Hepatocyte (in vitro differentiated cells): Measurements from ENCODE around the gene C5orf58. TPM values are rescaled to one million over a fixed set of nuclear protein-coding genes. Genes with fewer than 3 reads are reported as not detected.

Experiments
- DNase-seq: peaks from one replicate; pipeline ENCODE4 v3.0.0-alpha.2; 2016; ENCODE audit warnings: low spot score
- H2AFZ ChIP-seq: fragments of 200-600 bp; sonication (generic); 2 replicates; pipeline ENCODE4 v1.6.0; 2016; ENCODE audit warnings: antibody characterized with exemption, mild to moderate bottlenecking
- H3K27ac ChIP-seq: fragments of 200-600 bp; sonication (generic); 2 replicates; pipeline ENCODE4 v1.5.1; 2016; ENCODE audit warnings: mild to moderate bottlenecking
- H3K27me3 ChIP-seq: fragments of 200-600 bp; sonication (generic); 2 replicates; pipeline ENCODE4 v1.6.1; 2016
- H3K36me3 ChIP-seq: fragments of 200-600 bp; sonication (generic); replicated peaks from 2 replicates; pipeline ENCODE4 v1.5.1; 2016; ENCODE audit warnings: low read depth; ENCODE audit not compliant: insufficient read depth
- H3K4me1 ChIP-seq: fragments of 200-600 bp; sonication (generic); 2 replicates; pipeline ENCODE4 v1.5.1; 2016; ENCODE audit warnings: mild to moderate bottlenecking, moderate library complexity; ENCODE audit not compliant: insufficient read depth
- H3K4me2 ChIP-seq: fragments of 200-600 bp; sonication (generic); 2 replicates; pipeline ENCODE4 v1.6.0; 2016
- H3K4me3 ChIP-seq: fragments of 200-600 bp; sonication (generic); 2 replicates; pipeline ENCODE4 v1.5.1; 2016; ENCODE audit warnings: mild to moderate bottlenecking
- H3K79me2 ChIP-seq: fragments of 200-600 bp; sonication (generic); 2 replicates; pipeline ENCODE4 v1.6.0; 2017; ENCODE audit warnings: mild to moderate bottlenecking
- H3K9me2 ChIP-seq: fragments of 200-600 bp; sonication (generic); replicated peaks from 2 replicates; pipeline ENCODE4 v1.6.0; 2017; ENCODE audit warnings: mild to moderate bottlenecking; ENCODE audit not compliant: insufficient read depth
- H3K9me3 ChIP-seq: fragments of 200-600 bp; sonication (generic); 2 replicates; pipeline ENCODE4 v1.5.1; 2016; ENCODE audit warnings: low read depth, mild to moderate bottlenecking
- H4K20me1 ChIP-seq: fragments of 200-600 bp; sonication (generic); 2 replicates; pipeline ENCODE4 v1.6.0; 2016; ENCODE audit warnings: mild to moderate bottlenecking; ENCODE audit not compliant: insufficient read depth, poor library complexity, severe bottlenecking
- CTCF ChIP-seq: fragments of 200-600 bp; sonication (generic); IDR thresholded peaks from 2 replicates; pipeline ENCODE4 v1.5.1; 2016; ENCODE audit warnings: antibody characterized with exemption, mild to moderate bottlenecking; ENCODE audit not compliant: poor library complexity
- EZH2 ChIP-seq: fragments of 200-600 bp; sonication (generic); IDR thresholded peaks from 2 replicates; pipeline ENCODE4 v1.6.1; 2016; ENCODE audit warnings: antibody characterized with exemption, mild to moderate bottlenecking, borderline replicate concordance
- EZH2phosphoT487 ChIP-seq: fragments of 200-600 bp; sonication (generic); IDR thresholded peaks from one replicate; pipeline ENCODE4 v1.6.1; 2018; ENCODE audit warnings: antibody characterized with exemption, mild to moderate bottlenecking, low read depth, moderate library complexity; ENCODE audit not compliant: unreplicated experiment, severe bottlenecking
- WGBS: methylation state at CpG from one replicate; pipeline ENCODE4 v1.1.6; 2016; ENCODE audit warnings: low lambda C conversion rate; ENCODE audit errors: missing lambda C conversion rate; 5-methylcytosine and 5-hydroxymethylcytosine counted together
- polyA plus RNA-seq: library from polyadenylated mRNA; unstranded; fragments of >200 nt; fragmentation: Nextera tagmentation; extraction: Ambion mirVana; gene quantifications from 2 replicates; pipeline ENCODE4 v1.2.1, GENCODE V29; 2016
- total RNA-seq: library from RNA; depleted of rRNA; stranded (reverse); fragments of >200 nt; gene quantifications from 2 replicates; pipeline ENCODE4 v1.2.3, GENCODE V29; 2014

Gene C5orf58
- total and polyA plus RNA-seq, 2 experiments from 2014 or later = 0.58 TPM; not detected in 1

GRCh38 chr5:170202117-170202516 is 30.7 kb upstream of the C5orf58 start:
- Histone ChIP-seq H3K9me3 (no peaks in the 10 kb centered on the region), H3K27me3 (peaks cover 12% of the 10 kb centered on the region), H3K4me2 (no peak overlapping the region), H3K4me1 (no peaks in the 10 kb centered on the region), H3K9me2 (no peaks in the 10 kb centered on the region), H3K27ac (no peak overlapping the region), H3K79me2 (no peaks in the 10 kb centered on the region), H4K20me1 (no peaks in the 10 kb centered on the region), H3K36me3 (no peaks in the 10 kb centered on the region), H3K4me3 (no peak overlapping the region), H2AFZ (no peak overlapping the region)
- TF ChIP-seq EZH2 (no peak), CTCF (no peak), EZH2phosphoT487 (no peak)
- DNase-seq = no peak
- 38% methylated on average over 2 of the region's 2 CpGs for WGBS

- Histone ChIP-seq H2AFZ (no peak overlapping the region), H3K36me3 (no peaks in the 10 kb centered on the region), H3K9me3 (no peaks in the 10 kb centered on the region), H3K9me2 (no peaks in the 10 kb centered on the region), H3K27ac (no peak overlapping the region), H3K27me3 (peaks cover 22% of the 10 kb centered on the region), H3K4me2 (no peak overlapping the region), H4K20me1 (no peaks in the 10 kb centered on the region), H3K4me1 (no peaks in the 10 kb centered on the region), H3K4me3 (no peak overlapping the region), H3K79me2 (no peaks in the 10 kb centered on the region)
- no peak for DNase-seq
- 85% methylated on average over 5 of the region's 5 CpGs for WGBS
- TF ChIP-seq EZH2phosphoT487 (no peak), EZH2 (no peak), CTCF (no peak)
Observed at GRCh38 chr5:170204202-170204601, 28.6 kb upstream of the C5orf58 start.

- H3K4me1 ChIP-seq = no peaks in the 10 kb centered on the region
- no peaks in the 10 kb centered on the region for H4K20me1 ChIP-seq
- H3K79me2 ChIP-seq = no peaks in the 10 kb centered on the region
- H3K4me2 ChIP-seq = no peak overlapping the region
- no peak for TF ChIP-seq EZH2
- no peak for TF ChIP-seq EZH2phosphoT487
- no peak for TF ChIP-seq CTCF
- no peak overlapping the region for H3K27ac ChIP-seq
- no peak for DNase-seq
- H3K36me3 ChIP-seq = no peaks in the 10 kb centered on the region
- H3K27me3 ChIP-seq = peaks cover 22% of the 10 kb centered on the region
- H2AFZ ChIP-seq = no peak overlapping the region
- H3K9me3 ChIP-seq = no peaks in the 10 kb centered on the region
- no peak overlapping the region for H3K4me3 ChIP-seq
- no peaks in the 10 kb centered on the region for H3K9me2 ChIP-seq
- WGBS = 55% methylated on average over 3 of the region's 3 CpGs
Observed at GRCh38 chr5:170206216-170206615, 26.6 kb upstream of the C5orf58 start.

- Histone ChIP-seq H3K4me2 (no peak overlapping the region), H3K4me1 (no peaks in the 10 kb centered on the region), H3K27me3 (peaks cover 22% of the 10 kb centered on the region), H3K9me3 (no peaks in the 10 kb centered on the region), H3K36me3 (no peaks in the 10 kb centered on the region), H3K9me2 (no peaks in the 10 kb centered on the region), H3K79me2 (no peaks in the 10 kb centered on the region), H3K4me3 (no peak overlapping the region), H2AFZ (no peak overlapping the region), H4K20me1 (no peaks in the 10 kb centered on the region), H3K27ac (no peak overlapping the region)
- TF ChIP-seq EZH2phosphoT487 (no peak), EZH2 (no peak), CTCF (no peak)
- WGBS = 73% methylated on average over 8 of the region's 8 CpGs
- no peak for DNase-seq
Observed at GRCh38 chr5:170206958-170207357, 25.8 kb upstream of the C5orf58 start.
